WTC11 (cell line): ENCODE data around the gene DENND2C. TPM values are rescaled to one million over a fixed set of nuclear protein-coding genes. Genes with fewer than 3 reads are reported as not detected.

Source experiments
- CBFB ChIP-seq: sonication (generic); formaldehyde crosslinking; IDR thresholded peaks from 2 replicates; pipeline ENCODE4 v1.8.1; 2022; ENCODE audit warnings: mild to moderate bottlenecking, low read depth, missing genetic modification reagents
- EMX1 ChIP-seq: fragments of 250-450 bp; sonication (Bioruptor Pico); IDR thresholded peaks from 2 replicates; pipeline ENCODE4 v1.8.0; 2021; ENCODE audit warnings: mild to moderate bottlenecking
- FOXJ3 ChIP-seq: sonication (generic); formaldehyde crosslinking; IDR thresholded peaks from 2 replicates; pipeline ENCODE4 v1.9.0; 2021; ENCODE audit warnings: missing genetic modification reagents, mild to moderate bottlenecking, borderline replicate concordance
- GABPB1 ChIP-seq: sonication (generic); formaldehyde crosslinking; IDR thresholded peaks from 2 replicates; pipeline ENCODE4 v1.8.1; 2023; ENCODE audit warnings: mild to moderate bottlenecking, missing genetic modification reagents
- JAZF1 ChIP-seq: fragments of 250-450 bp; sonication (Bioruptor Pico); IDR thresholded peaks from 2 replicates; pipeline ENCODE4 v1.9.0; 2021; ENCODE audit warnings: moderate library complexity, mild to moderate bottlenecking, inconsistent platforms
- JUN ChIP-seq: sonication (generic); formaldehyde crosslinking; IDR thresholded peaks from 2 replicates; pipeline ENCODE4 v1.8.0; 2023; ENCODE audit warnings: mild to moderate bottlenecking, missing genetic modification reagents
- KAT7 ChIP-seq: sonication (generic); formaldehyde crosslinking; IDR thresholded peaks from 2 replicates; pipeline ENCODE4 v1.8.1; 2023; ENCODE audit warnings: missing genetic modification reagents, mild to moderate bottlenecking, borderline replicate concordance
- MYBL2 ChIP-seq: sonication (generic); formaldehyde crosslinking; IDR thresholded peaks from 2 replicates; pipeline ENCODE4 v1.8.1; 2023; ENCODE audit warnings: mild to moderate bottlenecking, moderate library complexity, missing genetic modification reagents
- NFE2L1 ChIP-seq: sonication (generic); formaldehyde crosslinking; IDR thresholded peaks from 2 replicates; pipeline ENCODE4 v1.8.1; 2023; ENCODE audit warnings: missing genetic modification reagents
- RELA ChIP-seq: sonication (generic); formaldehyde crosslinking; IDR thresholded peaks from 2 replicates; pipeline ENCODE4 v1.8.1; 2022; ENCODE audit warnings: missing genetic modification reagents, mild to moderate bottlenecking, borderline replicate concordance
- SP1 ChIP-seq: sonication (generic); formaldehyde crosslinking; conservative IDR thresholded peaks from 2 replicates; pipeline ENCODE4 v1.8.1; 2022; ENCODE audit warnings: missing genetic modification reagents
- total RNA-seq: library from RNA; stranded (reverse); gene quantifications from 3 replicates; pipeline ENCODE4 v1.2.3, GENCODE V29; 2021
- TF ChIP-seq, protein P1 (sequence below): sonication (generic); formaldehyde crosslinking; IDR thresholded peaks from 2 replicates; pipeline ENCODE4 v1.8.1; 2022; ENCODE audit warnings: low read depth, mild to moderate bottlenecking, moderate library complexity, missing genetic modification reagents, borderline replicate concordance
- TF ChIP-seq, protein P2 (sequence below): fragments of 250-450 bp; sonication (Bioruptor Pico); IDR thresholded peaks from 2 replicates; pipeline ENCODE4 v1.9.0; 2021; ENCODE audit warnings: mild to moderate bottlenecking
- TF ChIP-seq, protein P3 (sequence below): fragments of 250-450 bp; sonication (Bioruptor Pico); IDR thresholded peaks from 2 replicates; pipeline ENCODE4 v1.9.0; 2021; ENCODE audit warnings: mild to moderate bottlenecking
- TF ChIP-seq, protein P4 (sequence below): sonication (generic); formaldehyde crosslinking; conservative IDR thresholded peaks from 2 replicates; pipeline ENCODE4 v1.8.1; 2022; ENCODE audit warnings: mild to moderate bottlenecking, missing genetic modification reagents
- TF ChIP-seq, protein P5 (sequence below): fragments of 250-450 bp; sonication (Bioruptor Pico); conservative IDR thresholded peaks from 2 replicates; pipeline ENCODE4 v1.9.0; 2021; ENCODE audit warnings: mild to moderate bottlenecking
- TF ChIP-seq, protein P6 (sequence below): sonication (generic); formaldehyde crosslinking; IDR thresholded peaks from 2 replicates; pipeline ENCODE4 v1.8.1; 2022; ENCODE audit warnings: low read depth, missing genetic modification reagents, borderline replicate concordance
- TF ChIP-seq, protein P7 (sequence below): fragments of 250-450 bp; sonication (Bioruptor Pico); IDR thresholded peaks from 2 replicates; pipeline ENCODE4 v1.8.0; 2021; ENCODE audit warnings: mild to moderate bottlenecking
- TF ChIP-seq, protein P8 (sequence below): sonication (generic); formaldehyde crosslinking; IDR thresholded peaks from 2 replicates; pipeline ENCODE4 v1.8.0; 2022; ENCODE audit warnings: mild to moderate bottlenecking, missing genetic modification reagents
- TF ChIP-seq, protein P9 (sequence below): sonication (generic); formaldehyde crosslinking; IDR thresholded peaks from 2 replicates; pipeline ENCODE4 v1.8.0; 2022; ENCODE audit warnings: mild to moderate bottlenecking, missing genetic modification reagents
- TF ChIP-seq, protein P10 (sequence below): sonication (generic); formaldehyde crosslinking; IDR thresholded peaks from 2 replicates; pipeline ENCODE4 v1.8.0; 2023; ENCODE audit warnings: missing genetic modification reagents, mild to moderate bottlenecking, borderline replicate concordance

DENND2C gene
- total RNA-seq, 1 experiment from 2014 or later, result 2.9 TPM

DNA sequence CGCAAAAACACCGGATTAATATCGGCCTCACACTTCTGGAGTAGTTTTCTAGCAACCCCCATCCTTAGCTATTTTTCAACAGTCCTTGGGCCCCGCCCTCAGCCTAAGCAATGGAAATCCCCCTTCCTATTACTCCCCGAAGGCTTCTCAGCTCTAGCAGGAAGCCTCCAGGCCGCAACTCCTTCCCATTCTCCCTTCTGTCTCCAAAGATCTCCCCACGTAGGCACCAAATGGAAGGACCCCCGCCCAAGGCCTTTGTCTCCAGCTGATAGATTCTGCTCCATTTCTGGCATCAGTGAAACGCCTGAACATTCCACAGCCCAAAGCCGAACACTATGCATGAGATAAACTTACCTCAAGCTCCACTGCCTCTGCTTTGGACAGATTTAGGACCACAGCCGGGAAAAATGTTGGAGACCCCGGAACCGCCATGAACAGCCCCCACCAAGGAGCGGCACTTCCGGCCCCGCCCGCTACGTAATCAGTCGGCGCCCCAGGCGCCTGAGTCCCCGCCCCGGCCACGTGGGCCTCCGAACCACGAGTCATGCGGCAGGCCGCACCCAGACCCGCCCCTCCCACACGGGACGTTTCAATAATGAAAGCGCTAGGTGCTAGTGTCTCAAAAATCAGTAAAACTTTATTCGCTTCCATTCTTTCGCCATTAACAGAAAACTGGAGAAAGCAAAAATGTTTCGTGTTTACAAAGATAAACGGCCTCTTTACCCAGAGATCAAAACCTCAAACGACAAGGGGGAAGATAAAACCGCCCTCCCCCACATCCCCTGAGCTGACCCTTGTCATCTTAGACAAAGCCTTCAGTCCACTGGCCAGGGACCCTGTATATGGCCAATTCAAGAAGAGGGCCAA, 46.7 kb upstream of the DENND2C start, which contains the start of gene NRAS (continued):
- TF ChIP-seq, protein P1, sequence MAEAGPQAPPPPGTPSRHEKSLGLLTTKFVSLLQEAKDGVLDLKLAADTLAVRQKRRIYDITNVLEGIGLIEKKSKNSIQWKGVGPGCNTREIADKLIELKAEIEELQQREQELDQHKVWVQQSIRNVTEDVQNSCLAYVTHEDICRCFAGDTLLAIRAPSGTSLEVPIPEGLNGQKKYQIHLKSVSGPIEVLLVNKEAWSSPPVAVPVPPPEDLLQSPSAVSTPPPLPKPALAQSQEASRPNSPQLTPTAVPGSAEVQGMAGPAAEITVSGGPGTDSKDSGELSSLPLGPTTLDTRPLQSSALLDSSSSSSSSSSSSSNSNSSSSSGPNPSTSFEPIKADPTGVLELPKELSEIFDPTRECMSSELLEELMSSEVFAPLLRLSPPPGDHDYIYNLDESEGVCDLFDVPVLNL (CRISPR knock-in tag), result no peak
- TF ChIP-seq GABPB1 (CRISPR knock-in tag) (peak; percentile 77), SP1 (peak; percentile 91), NFE2L1 (CRISPR knock-in tag) (0 out of 2 replicates have a peak, but pooled peaks have one; percentile 21), JUN (CRISPR knock-in tag) (no peak), FOXJ3 (CRISPR knock-in tag) (no peak), RELA (no peak), CBFB (no peak), MYBL2 (CRISPR knock-in tag) (0 out of 2 replicates have a peak, but pooled peaks have one; percentile 47), EMX1 (CRISPR knock-in tag) (peak; percentile 89; the same call in 1 of the 2 replicates), JAZF1 (CRISPR knock-in tag) (0 out of 2 replicates have a peak, but pooled peaks have one; percentile 8), KAT7 (CRISPR knock-in tag) (0 out of 2 replicates have a peak, but pooled peaks have one; percentile 62)
- TF ChIP-seq, protein P2, sequence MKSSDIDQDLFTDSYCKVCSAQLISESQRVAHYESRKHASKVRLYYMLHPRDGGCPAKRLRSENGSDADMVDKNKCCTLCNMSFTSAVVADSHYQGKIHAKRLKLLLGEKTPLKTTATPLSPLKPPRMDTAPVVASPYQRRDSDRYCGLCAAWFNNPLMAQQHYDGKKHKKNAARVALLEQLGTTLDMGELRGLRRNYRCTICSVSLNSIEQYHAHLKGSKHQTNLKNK (CRISPR knock-in tag), result 0 out of 2 replicates have a peak, but pooled peaks have one; percentile 80
- TF ChIP-seq, protein P3, sequence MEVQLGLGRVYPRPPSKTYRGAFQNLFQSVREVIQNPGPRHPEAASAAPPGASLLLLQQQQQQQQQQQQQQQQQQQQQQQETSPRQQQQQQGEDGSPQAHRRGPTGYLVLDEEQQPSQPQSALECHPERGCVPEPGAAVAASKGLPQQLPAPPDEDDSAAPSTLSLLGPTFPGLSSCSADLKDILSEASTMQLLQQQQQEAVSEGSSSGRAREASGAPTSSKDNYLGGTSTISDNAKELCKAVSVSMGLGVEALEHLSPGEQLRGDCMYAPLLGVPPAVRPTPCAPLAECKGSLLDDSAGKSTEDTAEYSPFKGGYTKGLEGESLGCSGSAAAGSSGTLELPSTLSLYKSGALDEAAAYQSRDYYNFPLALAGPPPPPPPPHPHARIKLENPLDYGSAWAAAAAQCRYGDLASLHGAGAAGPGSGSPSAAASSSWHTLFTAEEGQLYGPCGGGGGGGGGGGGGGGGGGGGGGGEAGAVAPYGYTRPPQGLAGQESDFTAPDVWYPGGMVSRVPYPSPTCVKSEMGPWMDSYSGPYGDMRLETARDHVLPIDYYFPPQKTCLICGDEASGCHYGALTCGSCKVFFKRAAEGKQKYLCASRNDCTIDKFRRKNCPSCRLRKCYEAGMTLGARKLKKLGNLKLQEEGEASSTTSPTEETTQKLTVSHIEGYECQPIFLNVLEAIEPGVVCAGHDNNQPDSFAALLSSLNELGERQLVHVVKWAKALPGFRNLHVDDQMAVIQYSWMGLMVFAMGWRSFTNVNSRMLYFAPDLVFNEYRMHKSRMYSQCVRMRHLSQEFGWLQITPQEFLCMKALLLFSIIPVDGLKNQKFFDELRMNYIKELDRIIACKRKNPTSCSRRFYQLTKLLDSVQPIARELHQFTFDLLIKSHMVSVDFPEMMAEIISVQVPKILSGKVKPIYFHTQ (CRISPR knock-in tag), result peak; percentile 82; the same call in 1 of the 2 replicates
- TF ChIP-seq, protein P4, sequence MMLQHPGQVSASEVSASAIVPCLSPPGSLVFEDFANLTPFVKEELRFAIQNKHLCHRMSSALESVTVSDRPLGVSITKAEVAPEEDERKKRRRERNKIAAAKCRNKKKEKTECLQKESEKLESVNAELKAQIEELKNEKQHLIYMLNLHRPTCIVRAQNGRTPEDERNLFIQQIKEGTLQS (CRISPR knock-in tag), result no peak
- TF ChIP-seq, protein P5, sequence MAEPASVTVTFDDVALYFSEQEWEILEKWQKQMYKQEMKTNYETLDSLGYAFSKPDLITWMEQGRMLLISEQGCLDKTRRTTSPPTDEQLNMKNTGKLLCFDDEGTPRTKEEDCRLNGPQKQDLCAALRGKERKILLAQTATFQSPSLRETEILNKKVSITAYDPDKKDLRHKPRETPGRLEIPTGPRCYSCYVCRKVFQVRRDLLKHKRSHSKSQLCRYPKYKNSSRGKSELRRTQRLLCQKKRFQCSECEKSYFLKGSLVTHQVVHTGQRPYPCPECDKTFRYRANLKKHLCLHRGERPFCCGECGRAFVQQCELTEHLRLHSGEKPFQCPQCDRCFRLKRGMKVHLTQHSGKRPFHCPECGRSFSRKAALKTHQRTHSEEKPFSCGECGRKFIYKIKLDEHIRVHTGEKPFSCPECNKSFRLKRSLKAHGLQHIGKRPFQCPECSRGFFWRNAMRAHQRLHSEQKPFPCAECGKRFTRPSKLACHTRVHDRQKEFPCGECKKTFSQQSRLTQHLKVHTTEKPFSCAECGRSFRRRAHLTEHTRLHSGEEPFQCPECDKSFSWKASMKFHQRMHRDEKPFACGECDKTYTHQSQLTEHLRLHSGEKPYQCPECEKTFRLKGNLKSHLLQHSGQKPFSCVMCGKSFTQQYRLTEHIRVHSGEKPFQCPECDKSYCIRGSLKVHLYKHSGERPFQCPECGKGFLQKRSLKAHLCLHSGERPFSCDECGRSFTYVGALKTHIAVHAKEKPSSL, result peak; percentile 80; the same call in 1 of the 2 replicates
- TF ChIP-seq, protein P6, sequence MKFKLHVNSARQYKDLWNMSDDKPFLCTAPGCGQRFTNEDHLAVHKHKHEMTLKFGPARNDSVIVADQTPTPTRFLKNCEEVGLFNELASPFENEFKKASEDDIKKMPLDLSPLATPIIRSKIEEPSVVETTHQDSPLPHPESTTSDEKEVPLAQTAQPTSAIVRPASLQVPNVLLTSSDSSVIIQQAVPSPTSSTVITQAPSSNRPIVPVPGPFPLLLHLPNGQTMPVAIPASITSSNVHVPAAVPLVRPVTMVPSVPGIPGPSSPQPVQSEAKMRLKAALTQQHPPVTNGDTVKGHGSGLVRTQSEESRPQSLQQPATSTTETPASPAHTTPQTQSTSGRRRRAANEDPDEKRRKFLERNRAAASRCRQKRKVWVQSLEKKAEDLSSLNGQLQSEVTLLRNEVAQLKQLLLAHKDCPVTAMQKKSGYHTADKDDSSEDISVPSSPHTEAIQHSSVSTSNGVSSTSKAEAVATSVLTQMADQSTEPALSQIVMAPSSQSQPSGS (CRISPR knock-in tag), result 0 out of 2 replicates have a peak, but pooled peaks have one; percentile 42
- TF ChIP-seq, protein P7, sequence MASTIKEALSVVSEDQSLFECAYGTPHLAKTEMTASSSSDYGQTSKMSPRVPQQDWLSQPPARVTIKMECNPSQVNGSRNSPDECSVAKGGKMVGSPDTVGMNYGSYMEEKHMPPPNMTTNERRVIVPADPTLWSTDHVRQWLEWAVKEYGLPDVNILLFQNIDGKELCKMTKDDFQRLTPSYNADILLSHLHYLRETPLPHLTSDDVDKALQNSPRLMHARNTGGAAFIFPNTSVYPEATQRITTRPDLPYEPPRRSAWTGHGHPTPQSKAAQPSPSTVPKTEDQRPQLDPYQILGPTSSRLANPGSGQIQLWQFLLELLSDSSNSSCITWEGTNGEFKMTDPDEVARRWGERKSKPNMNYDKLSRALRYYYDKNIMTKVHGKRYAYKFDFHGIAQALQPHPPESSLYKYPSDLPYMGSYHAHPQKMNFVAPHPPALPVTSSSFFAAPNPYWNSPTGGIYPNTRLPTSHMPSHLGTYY (CRISPR knock-in tag), result peak; percentile 32; the same call in 1 of the 2 replicates
- TF ChIP-seq, protein P8, sequence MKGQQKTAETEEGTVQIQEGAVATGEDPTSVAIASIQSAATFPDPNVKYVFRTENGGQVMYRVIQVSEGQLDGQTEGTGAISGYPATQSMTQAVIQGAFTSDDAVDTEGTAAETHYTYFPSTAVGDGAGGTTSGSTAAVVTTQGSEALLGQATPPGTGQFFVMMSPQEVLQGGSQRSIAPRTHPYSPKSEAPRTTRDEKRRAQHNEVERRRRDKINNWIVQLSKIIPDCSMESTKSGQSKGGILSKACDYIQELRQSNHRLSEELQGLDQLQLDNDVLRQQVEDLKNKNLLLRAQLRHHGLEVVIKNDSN (CRISPR knock-in tag), result peak; percentile 93
- TF ChIP-seq, protein P9, sequence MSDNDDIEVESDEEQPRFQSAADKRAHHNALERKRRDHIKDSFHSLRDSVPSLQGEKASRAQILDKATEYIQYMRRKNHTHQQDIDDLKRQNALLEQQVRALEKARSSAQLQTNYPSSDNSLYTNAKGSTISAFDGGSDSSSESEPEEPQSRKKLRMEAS (CRISPR knock-in tag), result peak; percentile 90
- TF ChIP-seq, protein P10, sequence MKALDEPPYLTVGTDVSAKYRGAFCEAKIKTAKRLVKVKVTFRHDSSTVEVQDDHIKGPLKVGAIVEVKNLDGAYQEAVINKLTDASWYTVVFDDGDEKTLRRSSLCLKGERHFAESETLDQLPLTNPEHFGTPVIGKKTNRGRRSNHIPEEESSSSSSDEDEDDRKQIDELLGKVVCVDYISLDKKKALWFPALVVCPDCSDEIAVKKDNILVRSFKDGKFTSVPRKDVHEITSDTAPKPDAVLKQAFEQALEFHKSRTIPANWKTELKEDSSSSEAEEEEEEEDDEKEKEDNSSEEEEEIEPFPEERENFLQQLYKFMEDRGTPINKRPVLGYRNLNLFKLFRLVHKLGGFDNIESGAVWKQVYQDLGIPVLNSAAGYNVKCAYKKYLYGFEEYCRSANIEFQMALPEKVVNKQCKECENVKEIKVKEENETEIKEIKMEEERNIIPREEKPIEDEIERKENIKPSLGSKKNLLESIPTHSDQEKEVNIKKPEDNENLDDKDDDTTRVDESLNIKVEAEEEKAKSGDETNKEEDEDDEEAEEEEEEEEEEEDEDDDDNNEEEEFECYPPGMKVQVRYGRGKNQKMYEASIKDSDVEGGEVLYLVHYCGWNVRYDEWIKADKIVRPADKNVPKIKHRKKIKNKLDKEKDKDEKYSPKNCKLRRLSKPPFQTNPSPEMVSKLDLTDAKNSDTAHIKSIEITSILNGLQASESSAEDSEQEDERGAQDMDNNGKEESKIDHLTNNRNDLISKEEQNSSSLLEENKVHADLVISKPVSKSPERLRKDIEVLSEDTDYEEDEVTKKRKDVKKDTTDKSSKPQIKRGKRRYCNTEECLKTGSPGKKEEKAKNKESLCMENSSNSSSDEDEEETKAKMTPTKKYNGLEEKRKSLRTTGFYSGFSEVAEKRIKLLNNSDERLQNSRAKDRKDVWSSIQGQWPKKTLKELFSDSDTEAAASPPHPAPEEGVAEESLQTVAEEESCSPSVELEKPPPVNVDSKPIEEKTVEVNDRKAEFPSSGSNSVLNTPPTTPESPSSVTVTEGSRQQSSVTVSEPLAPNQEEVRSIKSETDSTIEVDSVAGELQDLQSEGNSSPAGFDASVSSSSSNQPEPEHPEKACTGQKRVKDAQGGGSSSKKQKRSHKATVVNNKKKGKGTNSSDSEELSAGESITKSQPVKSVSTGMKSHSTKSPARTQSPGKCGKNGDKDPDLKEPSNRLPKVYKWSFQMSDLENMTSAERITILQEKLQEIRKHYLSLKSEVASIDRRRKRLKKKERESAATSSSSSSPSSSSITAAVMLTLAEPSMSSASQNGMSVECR, result peak; percentile 73; the same call in 1 of the 2 replicates
- TF ChIP-seq, all 79 proteins: peak for 25
